Measurements from ENCODE around the gene KRTAP5-9. TPM values are rescaled to one million over a fixed set of nuclear protein-coding genes. Genes with fewer than 3 reads are reported as not detected.
"Not testable (repeated sequence)": the region's sequence is repeated elsewhere in the genome, so short reads cannot be mapped to it uniquely, and the experiment has no call there.

The KRTAP5-9 gene
- total and polyA plus RNA-seq, 2 experiments from 2014 or later = 0.24 TPM; not detected in 1

DNA sequence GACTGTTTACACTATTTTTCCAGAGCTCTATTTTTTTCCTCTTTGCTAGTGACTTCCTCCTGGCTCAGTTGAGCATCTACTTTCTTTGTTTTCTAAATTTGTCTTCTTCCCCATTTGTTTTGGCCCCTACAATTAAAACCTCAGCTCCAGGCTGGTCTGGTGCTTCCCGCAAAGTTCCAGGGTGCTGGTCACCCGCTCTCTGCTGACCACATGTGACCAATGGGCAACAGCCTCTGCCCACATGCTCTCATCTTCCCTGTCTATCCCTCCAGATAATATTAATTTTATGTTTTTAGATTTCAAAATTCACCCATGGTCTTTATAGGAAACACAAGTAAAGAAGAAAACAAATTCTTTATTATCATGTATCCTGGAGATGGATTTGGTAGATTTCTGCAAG is 34.7 kb downstream of the KRTAP5-9 start:
- ATAC-seq = not testable (repeated sequence)

GRCh38 chr11:71585673-71586072 is 37.5 kb downstream of the KRTAP5-9 start:
- H2AFZ ChIP-seq; H3K4me2 ChIP-seq; H3K36me3 ChIP-seq (ENCODE audit: insufficient read depth); H3K27ac ChIP-seq (ENCODE audit: low read depth); H3K27ac Mint-ChIP-seq; H3K9me3 Mint-ChIP-seq; H4K20me1 ChIP-seq (replicated peaks; ENCODE audit: insufficient read depth); ATAC-seq; H3K79me2 ChIP-seq (replicated peaks; ENCODE audit: insufficient read depth); H3K4me1 ChIP-seq (ENCODE audit: insufficient read depth); H3K27me3 ChIP-seq (ENCODE audit: insufficient read depth); H3K4me3 Mint-ChIP-seq; H3F3A ChIP-seq (replicated peaks; ENCODE audit: low read depth); H3K36me3 Mint-ChIP-seq (ENCODE audit: low read depth); H3K27me3 Mint-ChIP-seq (ENCODE audit: insufficient read depth, low read depth, poor library complexity); H3K9me2 ChIP-seq (ENCODE audit: insufficient read depth); DNase-seq (ENCODE audit: low spot score); H3K4me3 ChIP-seq: not testable (repeated sequence)
- peaks cover 21% of the 10 kb centered on the region for H3K4me1 Mint-ChIP-seq

More for the DNA sequence above, 34.7 kb downstream of the KRTAP5-9 start:
- Mint-ChIP-seq H3K4me1 (peaks cover 32% of the 10 kb centered on the region), H3K27me3 (ENCODE audit: insufficient read depth, low read depth, poor library complexity) (peaks cover 11% of the 10 kb centered on the region)
- H3K9me2 ChIP-seq (ENCODE audit: insufficient read depth); H3K36me3 ChIP-seq (ENCODE audit: insufficient read depth); H3K4me3 ChIP-seq; H3K27ac ChIP-seq (ENCODE audit: low read depth); H3K4me2 ChIP-seq; H4K20me1 ChIP-seq (replicated peaks; ENCODE audit: insufficient read depth); H3K9me3 Mint-ChIP-seq; H3K27ac Mint-ChIP-seq; H3F3A ChIP-seq (replicated peaks; ENCODE audit: low read depth); H3K27me3 ChIP-seq (ENCODE audit: insufficient read depth); H2AFZ ChIP-seq; H3K36me3 Mint-ChIP-seq (ENCODE audit: low read depth); DNase-seq (ENCODE audit: low spot score); H3K4me3 Mint-ChIP-seq; H3K79me2 ChIP-seq (replicated peaks; ENCODE audit: insufficient read depth): not testable (repeated sequence)
- H3K4me1 ChIP-seq (ENCODE audit: insufficient read depth) = peaks cover 11% of the 10 kb centered on the region

- H3K36me3 ChIP-seq (ENCODE audit: insufficient read depth); H2AFZ ChIP-seq; H3K9me2 ChIP-seq (ENCODE audit: insufficient read depth); H3K79me2 ChIP-seq (replicated peaks; ENCODE audit: insufficient read depth); H3K9me3 Mint-ChIP-seq; H4K20me1 ChIP-seq (replicated peaks; ENCODE audit: insufficient read depth); H3K27me3 Mint-ChIP-seq (ENCODE audit: insufficient read depth, low read depth, poor library complexity); H3K27me3 ChIP-seq (ENCODE audit: insufficient read depth); H3K4me3 Mint-ChIP-seq; H3F3A ChIP-seq (replicated peaks; ENCODE audit: low read depth); H3K27ac ChIP-seq (ENCODE audit: low read depth); H3K4me1 ChIP-seq (ENCODE audit: insufficient read depth); ATAC-seq; H3K4me3 ChIP-seq; H3K4me1 Mint-ChIP-seq; H3K27ac Mint-ChIP-seq; H3K4me2 ChIP-seq; H3K36me3 Mint-ChIP-seq (ENCODE audit: low read depth): not testable (repeated sequence)
- DNase-seq (ENCODE audit: low spot score) = peak; percentile 51
These were observed 40.1 kb downstream of the KRTAP5-9 start for GRCh38 chr11:71588314-71588713.

DNA sequence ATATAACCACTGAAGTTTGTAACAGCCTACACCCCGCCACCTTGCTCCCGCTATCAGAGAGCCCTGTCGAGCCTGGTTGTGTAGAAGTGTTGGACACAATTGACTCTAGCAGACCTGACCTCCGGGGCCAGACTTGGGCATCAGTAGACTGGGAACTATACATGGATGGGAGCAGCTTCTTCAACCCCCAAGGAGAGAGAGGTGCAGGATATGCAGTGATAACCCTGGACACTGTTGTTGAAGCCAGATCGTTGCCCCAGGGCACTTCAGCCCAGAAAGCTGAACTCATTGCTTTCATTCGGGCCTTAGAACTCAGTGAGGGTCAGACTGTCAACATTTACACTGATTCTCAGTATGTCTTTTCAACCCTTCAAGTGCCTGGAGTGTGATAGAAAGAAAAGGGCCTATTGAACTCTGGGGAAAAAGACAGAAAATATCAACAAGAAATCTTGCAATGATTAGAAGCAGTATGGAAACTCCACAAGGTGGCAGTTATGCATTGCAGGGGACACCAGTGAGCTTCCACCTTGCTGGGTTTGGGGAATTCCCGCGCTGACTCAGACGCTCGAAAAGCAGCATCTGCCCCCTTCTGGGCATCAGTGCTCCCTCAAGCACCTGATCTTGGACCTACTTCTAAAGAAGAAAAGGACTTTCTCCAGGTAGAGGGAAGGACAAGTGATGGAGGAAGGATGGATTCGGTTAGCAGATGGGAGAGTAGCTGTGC is 40.8 kb downstream of the KRTAP5-9 start:
- not testable (repeated sequence) for H3K27ac Mint-ChIP-seq

GRCh38 chr11:71589546-71589920 is 41.3 kb downstream of the KRTAP5-9 start:
- H3K27ac ChIP-seq (ENCODE audit: low read depth); H3K4me2 ChIP-seq; H3F3A ChIP-seq (replicated peaks; ENCODE audit: low read depth); H3K4me3 Mint-ChIP-seq; DNase-seq (ENCODE audit: low spot score); H3K4me1 ChIP-seq (ENCODE audit: insufficient read depth); H3K36me3 ChIP-seq (ENCODE audit: insufficient read depth); H3K27me3 ChIP-seq (ENCODE audit: insufficient read depth); H3K27ac Mint-ChIP-seq; H3K79me2 ChIP-seq (replicated peaks; ENCODE audit: insufficient read depth); H3K4me3 ChIP-seq; H3K4me1 Mint-ChIP-seq; H3K9me3 Mint-ChIP-seq; H4K20me1 ChIP-seq (replicated peaks; ENCODE audit: insufficient read depth); H3K27me3 Mint-ChIP-seq (ENCODE audit: insufficient read depth, low read depth, poor library complexity); H3K36me3 Mint-ChIP-seq (ENCODE audit: low read depth); H2AFZ ChIP-seq; ATAC-seq; H3K9me2 ChIP-seq (ENCODE audit: insufficient read depth): not testable (repeated sequence)

More for the DNA sequence above, 40.8 kb downstream of the KRTAP5-9 start:
- not testable (repeated sequence) for H3K9me3 Mint-ChIP-seq; H3K36me3 ChIP-seq (ENCODE audit: insufficient read depth); H3K27ac ChIP-seq (ENCODE audit: low read depth); H3K27me3 Mint-ChIP-seq (ENCODE audit: insufficient read depth, low read depth, poor library complexity); H3K9me2 ChIP-seq (ENCODE audit: insufficient read depth); H3K4me1 ChIP-seq (ENCODE audit: insufficient read depth); H3K36me3 Mint-ChIP-seq (ENCODE audit: low read depth); H3K79me2 ChIP-seq (replicated peaks; ENCODE audit: insufficient read depth); H3K4me1 Mint-ChIP-seq; ATAC-seq; H3K4me3 ChIP-seq; H2AFZ ChIP-seq; H4K20me1 ChIP-seq (replicated peaks; ENCODE audit: insufficient read depth); H3K27me3 ChIP-seq (ENCODE audit: insufficient read depth); H3K4me3 Mint-ChIP-seq; H3K4me2 ChIP-seq; H3F3A ChIP-seq (replicated peaks; ENCODE audit: low read depth)
- peak; percentile 71 for DNase-seq (ENCODE audit: low spot score)
- TF ChIP-seq CTCF (conservative IDR thresholded peaks at IDR 0.05; ENCODE audit: low read depth in 2 of 2) = peak; percentile 62 to 72
